Measurements from ENCODE around the gene LHX6.

DNA sequence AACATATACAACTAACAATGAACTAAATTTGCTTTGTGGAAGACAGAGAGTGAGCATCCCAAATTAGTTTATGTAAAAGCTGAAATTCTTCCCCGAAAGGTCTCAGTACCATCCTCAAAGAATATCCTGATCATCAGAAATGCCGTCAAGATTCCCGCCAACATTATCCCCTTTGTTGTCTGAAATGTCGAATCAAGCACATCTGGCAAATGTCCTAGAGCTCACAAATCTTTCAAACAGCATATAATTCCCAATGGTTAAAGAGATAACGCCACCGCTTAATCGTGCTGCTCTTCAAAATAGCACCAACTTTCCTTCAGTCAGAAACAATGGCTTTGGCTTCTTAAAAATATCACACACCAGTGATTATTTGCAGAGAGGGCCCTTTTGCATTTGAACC is 45.3 kb downstream of the LHX6 start:
- TF ChIP-seq, protein P1, sequence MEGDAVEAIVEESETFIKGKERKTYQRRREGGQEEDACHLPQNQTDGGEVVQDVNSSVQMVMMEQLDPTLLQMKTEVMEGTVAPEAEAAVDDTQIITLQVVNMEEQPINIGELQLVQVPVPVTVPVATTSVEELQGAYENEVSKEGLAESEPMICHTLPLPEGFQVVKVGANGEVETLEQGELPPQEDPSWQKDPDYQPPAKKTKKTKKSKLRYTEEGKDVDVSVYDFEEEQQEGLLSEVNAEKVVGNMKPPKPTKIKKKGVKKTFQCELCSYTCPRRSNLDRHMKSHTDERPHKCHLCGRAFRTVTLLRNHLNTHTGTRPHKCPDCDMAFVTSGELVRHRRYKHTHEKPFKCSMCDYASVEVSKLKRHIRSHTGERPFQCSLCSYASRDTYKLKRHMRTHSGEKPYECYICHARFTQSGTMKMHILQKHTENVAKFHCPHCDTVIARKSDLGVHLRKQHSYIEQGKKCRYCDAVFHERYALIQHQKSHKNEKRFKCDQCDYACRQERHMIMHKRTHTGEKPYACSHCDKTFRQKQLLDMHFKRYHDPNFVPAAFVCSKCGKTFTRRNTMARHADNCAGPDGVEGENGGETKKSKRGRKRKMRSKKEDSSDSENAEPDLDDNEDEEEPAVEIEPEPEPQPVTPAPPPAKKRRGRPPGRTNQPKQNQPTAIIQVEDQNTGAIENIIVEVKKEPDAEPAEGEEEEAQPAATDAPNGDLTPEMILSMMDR (IDR thresholded peaks at IDR 0.05) = no peak
- TF ChIP-seq KDM1A (IDR thresholded peaks at IDR 0.05; ENCODE audit: low read depth) = no peak
- TF ChIP-seq, protein P2, sequence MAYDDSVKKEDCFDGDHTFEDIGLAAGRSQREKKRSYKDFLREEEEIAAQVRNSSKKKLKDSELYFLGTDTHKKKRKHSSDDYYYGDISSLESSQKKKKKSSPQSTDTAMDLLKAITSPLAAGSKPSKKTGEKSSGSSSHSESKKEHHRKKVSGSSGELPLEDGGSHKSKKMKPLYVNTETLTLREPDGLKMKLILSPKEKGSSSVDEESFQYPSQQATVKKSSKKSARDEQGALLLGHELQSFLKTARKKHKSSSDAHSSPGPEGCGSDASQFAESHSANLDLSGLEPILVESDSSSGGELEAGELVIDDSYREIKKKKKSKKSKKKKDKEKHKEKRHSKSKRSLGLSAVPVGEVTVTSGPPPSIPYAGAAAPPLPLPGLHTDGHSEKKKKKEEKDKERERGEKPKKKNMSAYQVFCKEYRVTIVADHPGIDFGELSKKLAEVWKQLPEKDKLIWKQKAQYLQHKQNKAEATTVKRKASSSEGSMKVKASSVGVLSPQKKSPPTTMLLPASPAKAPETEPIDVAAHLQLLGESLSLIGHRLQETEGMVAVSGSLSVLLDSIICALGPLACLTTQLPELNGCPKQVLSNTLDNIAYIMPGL (CRISPR knock-in tag; IDR thresholded peaks at IDR 0.05; ENCODE audit: borderline replicate concordance) = no peak
- TF ChIP-seq EP300 (IDR thresholded peaks at IDR 0.05) = no peak
- TF ChIP-seq POLR2A (IDR thresholded peaks at IDR 0.05; ENCODE audit: low read length) = no peak
- no peak for TF ChIP-seq SMC3 (IDR thresholded peaks at IDR 0.05)
- TF ChIP-seq, protein P3, sequence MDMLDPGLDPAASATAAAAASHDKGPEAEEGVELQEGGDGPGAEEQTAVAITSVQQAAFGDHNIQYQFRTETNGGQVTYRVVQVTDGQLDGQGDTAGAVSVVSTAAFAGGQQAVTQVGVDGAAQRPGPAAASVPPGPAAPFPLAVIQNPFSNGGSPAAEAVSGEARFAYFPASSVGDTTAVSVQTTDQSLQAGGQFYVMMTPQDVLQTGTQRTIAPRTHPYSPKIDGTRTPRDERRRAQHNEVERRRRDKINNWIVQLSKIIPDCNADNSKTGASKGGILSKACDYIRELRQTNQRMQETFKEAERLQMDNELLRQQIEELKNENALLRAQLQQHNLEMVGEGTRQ (IDR thresholded peaks at IDR 0.05) = no peak
- TF ChIP-seq CHD2 (IDR thresholded peaks at IDR 0.05; ENCODE audit: low read length, partially characterized antibody) = no peak
- no peak for TF ChIP-seq CHD4 (IDR thresholded peaks at IDR 0.05; ENCODE audit: borderline replicate concordance)
- TF ChIP-seq ESRRA (IDR thresholded peaks at IDR 0.05; ENCODE audit: borderline replicate concordance, low read length) = no peak

All from A549 (cell line).